ENCODE measurements around the gene EHMT1. TPM values are rescaled to one million over a fixed set of nuclear protein-coding genes. Genes with fewer than 3 reads are reported as not detected.

EHMT1 gene
- total RNA-seq, 1 experiment from 2014 or later, result 112 TPM

- H2AK5ac ChIP-seq (ENCODE audit: insufficient read length, low read length), result no peak overlapping the region
- H3K27me3 ChIP-seq (ENCODE audit: insufficient read depth, low read length), result no peaks in the 10 kb centered on the region; the same call in 1 of the 2 replicates
- H4K20me1 ChIP-seq (ENCODE audit: control insufficient read depth, insufficient read depth, insufficient read length), result no peaks in the 10 kb centered on the region
- no peaks in the 10 kb centered on the region for H3K4me1 Mint-ChIP-seq
- no peak overlapping the region for H2BK20ac ChIP-seq (ENCODE audit: low read depth, low read length, poor library complexity, severe bottlenecking)
- H3K79me2 ChIP-seq (ENCODE audit: insufficient read depth, low read length), result no peaks in the 10 kb centered on the region
- H4K5ac ChIP-seq (ENCODE audit: insufficient read length, low read depth, low read length), result no peak overlapping the region
- no peak overlapping the region for H3K4ac ChIP-seq (ENCODE audit: low read depth, low read length)
- H3K27me3 Mint-ChIP-seq (ENCODE audit: low read depth), result peaks cover 10% of the 10 kb centered on the region
- peaks cover 0 to 3% of the 10 kb centered on the region in 2 experiments; a peak in 2 of 5 replicates for H3K9me3 Mint-ChIP-seq
- no peak overlapping the region for H4K91ac ChIP-seq (ENCODE audit: insufficient read length, low read depth, low read length)
- no peaks in the 10 kb centered on the region for H3K4me1 ChIP-seq (ENCODE audit: insufficient read depth, low read length)
- no peaks in the 10 kb centered on the region for H3K79me1 ChIP-seq (ENCODE audit: insufficient read depth, low read depth, low read length, poor library complexity, severe bottlenecking)
- no peak overlapping the region for H4K8ac ChIP-seq (replicated peaks; ENCODE audit: insufficient read length, low read depth, low read length)
- H3T11ph ChIP-seq (ENCODE audit: low read length), result no peak overlapping the region
- no peak for TF ChIP-seq CTCF (conservative IDR thresholded peaks at IDR 0.05)
- H3K36me3 Mint-ChIP-seq (ENCODE audit: insufficient read depth in 1 of 3, low read depth in 3 of 3), result peaks cover 5 to 25% (median 16%) of the 10 kb centered on the region in 3 experiments
- no peak overlapping the region for H3K14ac ChIP-seq (ENCODE audit: insufficient read depth, low read length)
- no peak for DNase-seq
- H2BK5ac ChIP-seq (ENCODE audit: insufficient read length, low read length), result no peak overlapping the region
- no peak overlapping the region for H2BK15ac ChIP-seq (ENCODE audit: low read depth, low read length)
- no peak overlapping the region for H2BK120ac ChIP-seq (ENCODE audit: low read depth, low read length, poor library complexity, severe bottlenecking)
- no peaks in the 10 kb centered on the region for H3K23me2 ChIP-seq (ENCODE audit: insufficient read length, low read depth, low read length, poor library complexity, severe bottlenecking)
- no peak overlapping the region for H3K27ac ChIP-seq (ENCODE audit: insufficient read length, low read depth, low read length)
- H3K18ac ChIP-seq (ENCODE audit: insufficient read length, low read depth, low read length), result no peak overlapping the region
- WGBS (ENCODE audit: extremely low coverage, insufficient read length, low lambda C conversion rate), result no CpG with 5 or more reads among the region's 10 CpGs
- H2AFZ ChIP-seq (ENCODE audit: low read length), result no peak overlapping the region
- H3K9me3 ChIP-seq (ENCODE audit: control insufficient read depth, low read depth, low read length), result no peaks in the 10 kb centered on the region
- no peak overlapping the region for H3K56ac ChIP-seq (ENCODE audit: insufficient read length, low read depth, low read length)
- no peak overlapping the region for H3K27ac Mint-ChIP-seq
- no peak overlapping the region for H3K9ac ChIP-seq (ENCODE audit: extremely low read depth, insufficient read length, low read length)
- H3K23ac ChIP-seq (ENCODE audit: insufficient read length, low read depth, low read length), result no peak overlapping the region
- no peak overlapping the region for H3K4me3 Mint-ChIP-seq
- no peak overlapping the region for H3K4me2 ChIP-seq (ENCODE audit: insufficient read depth, insufficient read length, low read length)
- H2BK12ac ChIP-seq (ENCODE audit: insufficient read length, low read depth, low read length), result no peak overlapping the region
These were observed 262.2 kb downstream of the EHMT1 start for GRCh38 chr9:137880976-137881530.

Data from H9 (cell line).